IgD-negative memory B cell (primary cell): ENCODE results near the gene POF1B. TPM values are rescaled to one million over a fixed set of nuclear protein-coding genes. Genes with fewer than 3 reads are reported as not detected.
"Not testable (repeated sequence)": the region's sequence is repeated elsewhere in the genome, so short reads cannot be mapped to it uniquely, and the experiment has no call there.

Experiments
- H3K27ac Mint-ChIP-seq, 3 donors: one replicate each; pipeline ENCODE4 v1.8.0; 2020 to 2022; ENCODE audit warnings: mild to moderate bottlenecking in 3 of 3, mixed read lengths in 3 of 3, moderate library complexity in 1 of 3
- H3K27me3 Mint-ChIP-seq: one replicate; pipeline ENCODE4 v1.8.0; 2021; ENCODE audit warnings: mixed read lengths
- H3K36me3 Mint-ChIP-seq: one replicate; pipeline ENCODE4 v1.8.0; 2020; ENCODE audit warnings: mild to moderate bottlenecking, mixed read lengths
- H3K4me1 Mint-ChIP-seq, 3 donors: one replicate each; pipeline ENCODE4 v1.8.0; 2020 to 2022; ENCODE audit warnings: mixed read lengths in 3 of 3, mild to moderate bottlenecking in 1 of 3
- H3K4me3 Mint-ChIP-seq, 4 donors: one replicate each; pipeline ENCODE4 v1.8.0; 2020 to 2022; ENCODE audit warnings: mild to moderate bottlenecking in 4 of 4, mixed read lengths in 4 of 4, moderate library complexity in 3 of 4
- H3K9me3 Mint-ChIP-seq, 3 donors: one replicate each; pipeline ENCODE4 v1.8.0; 2020 to 2021; ENCODE audit warnings: mixed read lengths in 3 of 3, mild to moderate bottlenecking in 1 of 3
- polyA plus RNA-seq: library from polyadenylated mRNA; unstranded; fragments of 300-500 nt; fragmentation: Illumina TruSeq; gene quantifications from one replicate; pipeline ENCODE4 v1.2.3, GENCODE V29; 2021

POF1B gene
- polyA plus RNA-seq, 1 donor from 2014 or later = 3.9 TPM

DNA sequence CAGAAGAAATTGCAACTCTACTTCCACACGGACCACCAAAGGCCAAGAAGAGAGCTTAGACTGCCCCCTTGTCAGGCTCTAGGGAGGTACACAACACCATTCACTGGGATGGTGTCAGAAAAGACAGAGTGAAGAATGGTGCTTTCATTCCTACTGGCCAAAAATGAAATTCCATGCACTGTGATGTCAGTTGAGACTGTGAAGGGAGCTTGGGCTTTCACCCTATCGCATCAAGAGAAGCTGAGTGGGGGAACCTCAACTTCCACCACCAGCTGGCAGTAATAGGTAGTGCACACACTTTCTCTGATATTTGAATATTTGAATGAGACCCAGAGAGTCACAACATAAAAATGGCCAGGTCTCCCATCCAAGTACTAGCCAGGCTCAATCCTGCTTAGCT, 69.7 kb downstream of the POF1B start:
- Mint-ChIP-seq H3K4me1 (peaks cover 5 to 13% (median 7%) of the 10 kb centered on the region in 3 donors), H3K27me3 (peaks cover 2% of the 10 kb centered on the region)

DNA sequence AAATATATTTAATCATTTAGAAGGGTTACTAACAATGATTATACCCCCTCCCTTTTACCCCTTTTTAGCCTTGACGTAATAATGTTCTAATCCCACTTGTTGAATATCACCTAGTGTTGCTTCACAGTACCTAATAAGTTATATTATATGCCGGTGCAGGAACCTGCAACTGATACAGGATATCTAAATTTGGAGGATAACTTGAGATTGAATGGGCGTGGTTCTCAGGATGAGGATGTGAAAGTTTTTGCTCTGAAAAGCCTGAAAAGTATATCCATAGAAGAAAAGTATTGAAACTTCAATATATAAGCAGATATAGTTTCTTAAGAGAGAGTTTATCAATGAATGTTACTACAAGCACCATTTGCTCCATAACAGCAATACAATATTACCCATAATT, 75.9 kb downstream of the POF1B start:
- Mint-ChIP-seq H3K4me1 (peaks cover 14 to 19% (median 18%) of the 10 kb centered on the region in 3 donors), H3K27me3 (no peaks in the 10 kb centered on the region), H3K27ac (no peak overlapping the region), H3K36me3 (no peaks in the 10 kb centered on the region), H3K9me3 (no peaks in the 10 kb centered on the region), H3K4me3 (peak overlapping the region in 2 of 4 donors; percentile 10 to 63)

More for the DNA sequence above, 69.7 kb downstream of the POF1B start:
- H3K9me3 Mint-ChIP-seq = peaks cover 0 to 10% (median 2%) of the 10 kb centered on the region in 3 donors
- no peak overlapping the region for H3K27ac Mint-ChIP-seq
- H3K36me3 Mint-ChIP-seq = peaks cover 5% of the 10 kb centered on the region
- H3K4me3 Mint-ChIP-seq = no peak overlapping the region

DNA sequence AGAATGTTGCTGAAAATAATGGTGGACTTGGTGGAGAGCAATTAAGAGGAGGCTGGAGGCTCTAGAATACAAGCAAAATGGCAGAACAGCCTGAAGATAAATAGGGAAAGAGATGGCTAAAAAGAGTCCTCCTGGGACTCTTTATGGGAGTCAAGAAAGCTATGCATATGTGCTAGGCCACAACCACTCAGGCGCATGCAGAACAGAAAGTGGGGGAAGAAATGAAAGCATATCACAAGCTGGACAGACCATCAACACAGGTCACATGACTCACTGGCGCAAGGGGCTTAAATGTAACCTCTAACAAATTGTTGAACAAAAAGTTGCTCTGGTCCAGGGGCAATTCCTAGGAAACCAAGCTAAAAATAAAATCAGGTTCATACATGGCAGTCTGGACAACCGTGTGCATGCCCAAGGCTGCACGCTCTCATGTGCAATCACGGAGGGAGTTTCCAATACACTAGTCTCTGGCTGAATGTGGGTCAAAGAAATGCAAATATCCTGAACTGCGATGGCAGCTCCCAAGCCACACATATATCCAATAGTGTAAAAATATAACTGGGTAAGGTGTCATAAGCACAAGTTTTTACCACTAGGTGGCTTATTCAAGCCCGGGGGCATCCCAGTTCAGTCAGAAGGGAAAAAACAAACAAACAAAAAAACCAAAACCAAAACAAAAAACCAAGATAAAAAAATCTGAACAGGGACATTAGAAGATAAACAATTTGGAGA, 90.3 kb downstream of the POF1B start:
- Mint-ChIP-seq H3K27ac (no peak overlapping the region), H3K4me1 (peaks cover 3 to 4% (median 3%) of the 10 kb centered on the region in 3 donors), H3K4me3 (no peak overlapping the region), H3K9me3 (peaks cover 4 to 31% (median 6%) of the 10 kb centered on the region in 3 donors), H3K36me3 (peaks cover 6% of the 10 kb centered on the region), H3K27me3 (no peaks in the 10 kb centered on the region)

DNA sequence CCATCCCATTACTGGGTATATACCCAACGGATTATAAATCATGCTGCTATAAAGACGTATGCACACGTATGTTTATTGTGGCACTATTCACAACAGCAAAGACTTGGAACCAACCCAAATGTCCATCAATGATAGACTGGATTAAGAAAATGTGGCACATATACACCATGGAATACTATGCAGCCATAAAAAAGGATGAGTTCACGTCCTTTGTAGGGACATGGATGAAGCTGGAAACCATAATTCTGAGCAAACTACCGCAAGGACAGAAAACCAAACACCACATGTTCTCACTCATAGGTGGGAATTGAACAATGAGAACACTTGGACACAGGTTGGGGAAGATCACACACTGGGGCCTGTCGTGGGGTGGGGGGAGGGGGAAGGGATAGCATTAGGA, 94.2 kb downstream of the POF1B start:
- H3K27ac Mint-ChIP-seq, H3K4me1 Mint-ChIP-seq, H3K27me3 Mint-ChIP-seq, H3K36me3 Mint-ChIP-seq, H3K4me3 Mint-ChIP-seq: not testable (repeated sequence)
- peaks cover 2 to 15% (median 5%) of the 10 kb centered on the region in 3 donors for H3K9me3 Mint-ChIP-seq

- H3K9me3 Mint-ChIP-seq = no peaks in the 10 kb centered on the region
- peak overlapping the region; percentile 87 to 94 (median 90) for H3K4me3 Mint-ChIP-seq
- H3K27ac Mint-ChIP-seq = peak overlapping the region; percentile 20 to 86 (median 63)
- H3K4me1 Mint-ChIP-seq = peaks cover 4 to 10% (median 7%) of the 10 kb centered on the region in 3 donors
- H3K27me3 Mint-ChIP-seq = peaks cover 3% of the 10 kb centered on the region
- H3K36me3 Mint-ChIP-seq = no peaks in the 10 kb centered on the region
These were observed 134.8 kb downstream of the POF1B start for GRCh38 chrX:85244450-85245211.

DNA sequence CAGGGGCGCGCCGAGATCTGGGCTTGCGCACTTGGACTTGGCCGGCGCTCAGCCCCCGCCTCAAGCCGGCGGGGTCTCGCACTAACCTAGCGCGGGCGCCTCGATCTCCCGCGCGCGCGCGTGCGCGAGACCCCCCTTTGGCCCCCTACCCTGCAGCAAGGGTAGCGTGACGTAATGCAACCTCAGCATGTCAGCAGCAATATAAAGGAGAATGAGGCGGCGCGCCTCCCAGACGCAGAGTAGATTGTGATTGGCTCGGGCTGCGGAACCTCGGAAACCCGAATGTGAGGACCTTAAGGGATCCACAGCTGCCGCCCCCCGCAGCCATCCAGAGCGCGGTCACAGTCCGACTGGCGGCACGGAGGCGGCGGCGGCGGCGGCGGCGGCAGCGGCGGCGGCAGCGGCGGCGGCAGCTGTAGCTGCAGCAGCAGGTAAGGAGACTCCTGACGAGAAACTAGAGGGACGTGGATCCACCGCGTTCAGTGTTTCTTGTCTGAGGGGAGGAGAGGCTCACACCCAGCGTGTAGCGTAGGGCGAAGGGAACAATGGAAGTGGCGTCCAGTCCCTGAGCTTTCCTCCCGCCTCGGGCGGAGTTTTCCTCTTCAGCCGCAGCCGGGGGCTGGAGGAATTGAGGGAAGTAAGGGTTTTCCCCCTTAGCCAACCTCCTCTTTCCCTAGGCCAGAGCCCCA, 135.6 kb downstream of the POF1B start, which contains the start of the genes SATL1 and ZNF711:
TSS of gene SATL1 (minus strand) at position 19 of the 689 bp plus-strand sequence. CDS start 134,811 bp downstream, outside the sequence.
TSS of gene ZNF711 (plus strand) at position 231 of the 689 bp plus-strand sequence. CDS start 3,582 bp downstream, outside the sequence.
- H3K27ac Mint-ChIP-seq = peak within 1 kb of the TSS; percentile 20 to 86 (median 63)
- no peaks in the 10 kb centered on the region for H3K9me3 Mint-ChIP-seq
- peak within 1 kb of the TSS; percentile 87 to 94 (median 90) for H3K4me3 Mint-ChIP-seq
- H3K36me3 Mint-ChIP-seq = no peaks in the 10 kb centered on the region
- H3K4me1 Mint-ChIP-seq = peaks cover 4 to 10% (median 7%) of the 10 kb centered on the region in 3 donors
- peaks cover 3% of the 10 kb centered on the region for H3K27me3 Mint-ChIP-seq

DNA sequence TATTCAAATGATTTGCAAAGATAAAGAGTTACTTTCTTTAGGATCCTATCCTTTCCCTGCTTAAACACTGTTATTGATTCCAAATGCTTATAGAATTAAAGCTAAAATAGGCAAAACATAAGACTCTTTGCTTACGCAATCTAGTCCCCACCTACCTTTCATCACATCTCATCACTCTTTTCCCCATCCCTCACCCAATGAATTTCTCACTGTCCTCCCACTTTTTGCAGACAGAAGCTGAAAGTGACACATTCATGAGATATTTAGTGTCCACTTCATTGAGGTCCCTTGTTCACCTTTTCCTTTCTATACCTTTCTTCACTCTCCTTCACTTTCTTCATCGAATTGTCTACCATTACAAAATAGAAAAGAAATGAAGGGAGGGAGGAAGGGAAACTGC, 136.3 kb downstream of the POF1B start:
- Mint-ChIP-seq H3K36me3 (no peaks in the 10 kb centered on the region), H3K27me3 (peaks cover 3% of the 10 kb centered on the region), H3K4me1 (peaks cover 4 to 10% (median 7%) of the 10 kb centered on the region in 3 donors), H3K4me3 (peak overlapping the region; percentile 58 to 93 (median 82)), H3K9me3 (no peaks in the 10 kb centered on the region), H3K27ac (no peak overlapping the region)

Other genes with a start within 250 kb of the POF1B start
- gene SATL1, start 135.9 kb downstream of the POF1B start, polyA plus RNA-seq = 0.05 TPM
- 3.7 TPM for gene ZNF711, start 135.7 kb downstream of the POF1B start, polyA plus RNA-seq